Measurements from ENCODE around the gene FASTK.

DNA sequence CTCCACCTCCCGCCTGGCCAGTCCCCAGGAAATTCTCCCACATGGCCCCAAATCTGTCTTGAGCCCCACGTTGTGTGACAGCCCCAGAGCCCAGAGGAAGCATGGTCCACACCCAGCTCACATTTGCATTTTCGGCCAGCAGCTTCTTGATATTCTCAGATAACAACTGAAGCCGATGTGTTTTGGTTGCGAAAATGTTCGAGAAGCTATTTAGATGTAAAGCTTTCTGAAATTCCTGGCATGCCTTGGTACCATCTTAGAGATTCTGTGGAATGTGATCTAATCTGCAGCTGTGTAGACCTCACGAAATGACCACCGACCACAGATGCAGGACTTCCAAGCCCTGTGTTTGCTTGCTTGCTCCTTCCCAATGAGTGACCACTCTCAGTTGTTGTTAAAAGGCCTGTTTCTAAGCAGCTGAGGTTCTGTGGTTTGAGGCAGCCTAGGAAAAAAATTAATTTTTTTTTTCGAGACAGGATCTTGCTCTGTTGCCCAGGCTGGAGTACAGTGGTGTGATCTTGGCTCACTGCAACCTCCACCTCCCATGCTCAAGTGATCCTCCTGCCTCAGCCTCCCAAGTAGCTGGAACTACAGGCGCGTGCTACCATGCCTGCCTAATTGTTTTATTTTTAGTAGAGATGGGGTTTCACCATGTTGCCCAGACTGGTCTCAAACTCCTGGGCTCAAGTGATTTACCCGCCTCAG lies 12.4 kb downstream of the FASTK start:
- TF ChIP-seq, protein P1, sequence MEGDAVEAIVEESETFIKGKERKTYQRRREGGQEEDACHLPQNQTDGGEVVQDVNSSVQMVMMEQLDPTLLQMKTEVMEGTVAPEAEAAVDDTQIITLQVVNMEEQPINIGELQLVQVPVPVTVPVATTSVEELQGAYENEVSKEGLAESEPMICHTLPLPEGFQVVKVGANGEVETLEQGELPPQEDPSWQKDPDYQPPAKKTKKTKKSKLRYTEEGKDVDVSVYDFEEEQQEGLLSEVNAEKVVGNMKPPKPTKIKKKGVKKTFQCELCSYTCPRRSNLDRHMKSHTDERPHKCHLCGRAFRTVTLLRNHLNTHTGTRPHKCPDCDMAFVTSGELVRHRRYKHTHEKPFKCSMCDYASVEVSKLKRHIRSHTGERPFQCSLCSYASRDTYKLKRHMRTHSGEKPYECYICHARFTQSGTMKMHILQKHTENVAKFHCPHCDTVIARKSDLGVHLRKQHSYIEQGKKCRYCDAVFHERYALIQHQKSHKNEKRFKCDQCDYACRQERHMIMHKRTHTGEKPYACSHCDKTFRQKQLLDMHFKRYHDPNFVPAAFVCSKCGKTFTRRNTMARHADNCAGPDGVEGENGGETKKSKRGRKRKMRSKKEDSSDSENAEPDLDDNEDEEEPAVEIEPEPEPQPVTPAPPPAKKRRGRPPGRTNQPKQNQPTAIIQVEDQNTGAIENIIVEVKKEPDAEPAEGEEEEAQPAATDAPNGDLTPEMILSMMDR (IDR thresholded peaks at IDR 0.05), result no peak
- no peak for TF ChIP-seq EP300 (IDR thresholded peaks at IDR 0.05; ENCODE audit: low read depth)
